Activated T-cell treated with anti-CD3 and anti-CD28 coated beads, Interleukin-2, amount 50 U/mL, for 72 hours (primary cell): ENCODE measurements around the gene SIGLEC6. TPM values are rescaled to one million over a fixed set of nuclear protein-coding genes. Genes with fewer than 3 reads are reported as not detected.

ENCODE experiments used
- ATAC-seq, 2 donors: fragments of 150-1000 bp; cut with Tn5 transposase; replicated peaks in 1 of 2; 2 replicates each; pipeline ENCODE4 v1.10.0; 2021; ENCODE audit warnings: moderate library complexity in 2 of 2, mild to moderate bottlenecking in 1 of 2
- DNase-seq, 2 donors: peaks; one replicate each; pipeline ENCODE4 v3.0.0; 2021 to 2022; ENCODE audit warnings: mixed read lengths in 1 of 2
- H3K27ac Mint-ChIP-seq: one replicate; pipeline ENCODE4 v1.8.0; 2022; ENCODE audit warnings: mild to moderate bottlenecking, moderate library complexity, mixed read lengths
- H3K27me3 Mint-ChIP-seq: one replicate; pipeline ENCODE4 v1.8.0; 2022; ENCODE audit warnings: low read depth, mixed read lengths
- H3K36me3 Mint-ChIP-seq, 2 donors: one replicate each; pipeline ENCODE4 v1.8.0; 2022; ENCODE audit warnings: mixed read lengths in 2 of 2, mild to moderate bottlenecking in 1 of 2; ENCODE audit not compliant: insufficient read depth in 2 of 2
- H3K4me1 Mint-ChIP-seq: one replicate; pipeline ENCODE4 v1.8.0; 2022; ENCODE audit warnings: low read depth, mixed read lengths
- H3K4me3 Mint-ChIP-seq, 2 donors: one replicate each; pipeline ENCODE4 v1.8.0; 2022; ENCODE audit warnings: mild to moderate bottlenecking in 2 of 2, mixed read lengths in 2 of 2, moderate library complexity in 2 of 2
- H3K9me3 Mint-ChIP-seq, 2 donors: one replicate each; pipeline ENCODE4 v1.8.0; 2022; ENCODE audit warnings: mixed read lengths in 2 of 2
- total RNA-seq, 2 donors: library from RNA; stranded (reverse); gene quantifications; one replicate each; pipeline ENCODE4 v1.2.3, GENCODE V29; 2022

SIGLEC6 gene
- total RNA-seq, result not detected

DNA sequence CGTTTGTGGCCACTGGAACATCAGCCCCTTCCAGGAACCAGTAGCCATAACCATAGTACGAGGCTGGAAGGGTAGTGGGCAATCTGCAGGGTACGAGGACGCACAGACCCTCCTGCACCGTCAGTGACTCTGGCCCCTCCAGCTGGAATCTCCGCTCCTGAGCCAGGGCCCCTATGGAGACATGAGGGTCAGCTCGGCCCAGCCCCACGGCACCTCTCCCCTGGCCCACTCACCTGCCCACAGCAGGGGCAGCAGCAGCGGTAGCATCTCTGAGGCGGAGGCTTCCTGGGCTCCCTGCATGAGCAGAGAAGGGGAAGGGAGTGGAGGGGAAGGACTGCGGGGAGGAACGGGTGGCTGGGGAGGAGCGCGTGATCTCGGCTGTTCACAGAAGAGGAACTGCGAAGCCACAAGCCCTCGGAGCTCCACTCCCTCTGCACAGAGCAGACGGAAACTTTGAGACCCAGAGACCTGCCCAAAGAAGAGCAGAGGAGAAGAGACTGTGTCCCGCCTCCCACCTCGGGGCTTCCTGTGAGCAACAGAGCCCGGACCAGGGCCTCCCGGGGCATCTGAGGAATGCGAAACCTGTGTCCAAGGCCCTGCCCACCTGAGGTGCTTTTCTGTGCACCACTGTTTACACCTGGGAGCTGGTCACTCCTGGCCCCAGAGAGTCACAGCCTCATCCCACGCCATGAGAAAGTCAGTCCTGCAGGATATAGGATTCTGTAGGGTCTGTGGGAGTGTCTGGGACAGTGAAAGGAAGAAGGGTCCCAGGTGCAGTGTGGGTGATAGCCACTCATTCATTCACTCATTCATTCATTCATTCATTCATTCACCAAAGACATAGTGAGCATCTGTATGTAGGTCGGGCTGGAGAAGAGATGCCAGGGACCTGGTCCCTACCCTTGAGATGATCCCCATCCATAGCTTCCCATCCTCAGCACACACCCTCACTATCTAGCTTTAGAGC is at the start of gene SIGLEC6:
Gene SIGLEC6, minus strand, starts transcription at position 322 of the 967 bp plus-strand sequence. Its CDS starts 22 bp downstream, at position 300.
- H3K9me3 Mint-ChIP-seq, result no peaks in the 10 kb centered on the region
- no peaks in the 10 kb centered on the region for H3K4me1 Mint-ChIP-seq
- H3K36me3 Mint-ChIP-seq, result peaks cover 0 to 2% of the 10 kb centered on the region in 2 donors
- DNase-seq, result no peak
- ATAC-seq, result peak in 1 of 2 donors; percentile 32
- peak within 1 kb of the TSS in 1 of 2 donors; percentile 19 for H3K4me3 Mint-ChIP-seq
- H3K27ac Mint-ChIP-seq, result no peak within 1 kb of the TSS
- peaks cover 67% of the 10 kb centered on the region for H3K27me3 Mint-ChIP-seq

DNA sequence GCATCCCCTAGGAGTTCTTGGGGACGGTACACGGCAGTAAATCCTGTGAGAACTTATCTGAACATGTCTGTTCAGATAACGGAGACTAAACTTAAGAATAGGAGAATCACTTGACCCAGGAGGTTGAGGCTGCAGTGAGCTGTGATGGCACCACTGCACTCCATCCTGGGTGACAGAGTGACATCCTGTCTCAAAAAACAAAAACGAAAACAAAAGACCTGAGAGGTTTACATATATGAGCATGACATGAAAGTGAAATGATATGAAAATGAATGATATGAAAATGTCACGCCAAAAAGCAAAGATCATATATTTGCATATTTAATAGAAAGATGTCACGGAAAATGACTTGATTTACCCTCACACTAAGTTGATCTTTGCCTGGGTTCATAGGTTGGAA is 45.4 kb upstream of the SIGLEC6 start:
- no peak overlapping the region for H3K27ac Mint-ChIP-seq

DNA sequence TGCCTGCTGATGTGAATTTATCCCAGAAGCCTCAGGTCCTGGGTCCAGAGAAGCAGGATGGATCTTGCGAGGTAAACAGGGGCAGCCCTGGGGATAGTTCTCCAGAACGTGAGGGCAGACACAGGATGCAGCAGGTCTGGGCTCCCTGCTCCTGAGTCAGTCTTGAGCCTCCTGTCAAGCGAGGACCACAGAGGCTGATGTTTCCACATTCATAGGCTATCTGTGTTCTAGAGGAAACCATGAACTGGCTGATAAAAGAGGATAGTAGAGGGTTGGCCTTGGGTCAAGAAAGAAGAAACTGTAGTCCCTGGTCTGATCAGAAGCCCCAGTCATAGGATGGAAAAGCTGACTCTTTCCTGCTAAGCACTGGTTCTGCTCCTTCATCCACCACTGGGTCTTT is 41.9 kb upstream of the SIGLEC6 start:
- ATAC-seq (no peak), DNase-seq (no peak)
- Mint-ChIP-seq H3K4me3 (peak overlapping the region in 1 of 2 donors; percentile 29), H3K27me3 (peaks cover 3% of the 10 kb centered on the region), H3K27ac (no peak overlapping the region), H3K36me3 (peaks cover 17 to 35% of the 10 kb centered on the region in 2 donors), H3K4me1 (peaks cover 39% of the 10 kb centered on the region), H3K9me3 (no peaks in the 10 kb centered on the region)

More for the DNA sequence above, 45.4 kb upstream of the SIGLEC6 start:
- DNase-seq (no peak), ATAC-seq (peak in 1 of 2 donors; percentile 78)
- Mint-ChIP-seq H3K4me1 (peaks cover 22% of the 10 kb centered on the region), H3K4me3 (peak overlapping the region in 1 of 2 donors; percentile 11), H3K36me3 (peaks cover 21 to 46% of the 10 kb centered on the region in 2 donors), H3K27me3 (no peaks in the 10 kb centered on the region), H3K9me3 (peaks cover 0 to 4% of the 10 kb centered on the region in 2 donors)

DNA sequence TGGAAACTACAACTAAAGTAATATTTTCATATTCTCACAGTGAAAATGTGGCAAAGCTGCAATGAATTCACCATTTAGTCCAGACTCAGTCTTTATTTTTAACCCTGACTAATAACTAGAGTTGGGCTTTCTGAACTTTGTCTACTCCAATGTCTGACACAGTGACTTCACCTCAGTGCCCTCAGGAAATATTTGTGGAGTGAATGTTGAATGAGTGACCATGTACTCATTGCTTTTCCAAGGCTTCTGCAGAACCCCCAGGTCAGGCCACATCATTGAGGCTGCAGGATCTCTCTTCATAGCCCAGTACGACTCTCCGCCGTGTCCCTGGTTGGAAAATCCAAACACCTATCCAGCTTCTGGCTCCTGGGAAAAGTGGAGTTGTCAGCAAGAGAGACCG is 41.4 kb upstream of the SIGLEC6 start:
- H3K9me3 Mint-ChIP-seq, result no peaks in the 10 kb centered on the region
- ATAC-seq, result no peak
- H3K4me1 Mint-ChIP-seq, result peaks cover 39% of the 10 kb centered on the region
- DNase-seq, result no peak
- H3K36me3 Mint-ChIP-seq, result peaks cover 16 to 30% of the 10 kb centered on the region in 2 donors
- peaks cover 7% of the 10 kb centered on the region for H3K27me3 Mint-ChIP-seq
- no peak overlapping the region for H3K27ac Mint-ChIP-seq
- no peak overlapping the region for H3K4me3 Mint-ChIP-seq

DNA sequence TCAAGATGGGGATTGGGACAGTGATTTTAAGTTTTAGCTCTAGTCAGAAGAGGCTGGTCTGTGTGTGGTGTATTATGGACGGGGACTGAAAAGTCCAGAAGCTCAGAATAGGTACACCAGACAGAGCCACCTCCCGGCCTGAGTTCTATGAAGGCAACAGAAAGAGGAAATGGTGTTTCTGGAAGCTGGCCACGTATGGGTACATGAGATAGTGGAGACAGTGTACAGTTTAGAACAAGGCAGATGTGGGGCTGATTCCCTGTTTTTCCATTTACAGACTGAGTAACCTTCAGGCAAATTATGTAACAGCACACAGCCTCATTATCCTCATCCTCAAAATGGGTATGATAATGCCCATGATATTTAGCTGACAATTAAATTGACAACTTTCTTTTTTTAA is 40.9 kb upstream of the SIGLEC6 start:
- H3K4me3 Mint-ChIP-seq, result peak overlapping the region; percentile 99
- H3K27ac Mint-ChIP-seq, result no peak overlapping the region
- H3K36me3 Mint-ChIP-seq, result peaks cover 15 to 25% of the 10 kb centered on the region in 2 donors
- DNase-seq (no peak), ATAC-seq (no peak)
- H3K27me3 Mint-ChIP-seq, result peaks cover 8% of the 10 kb centered on the region
- H3K4me1 Mint-ChIP-seq, result peaks cover 39% of the 10 kb centered on the region
- no peaks in the 10 kb centered on the region for H3K9me3 Mint-ChIP-seq

DNA sequence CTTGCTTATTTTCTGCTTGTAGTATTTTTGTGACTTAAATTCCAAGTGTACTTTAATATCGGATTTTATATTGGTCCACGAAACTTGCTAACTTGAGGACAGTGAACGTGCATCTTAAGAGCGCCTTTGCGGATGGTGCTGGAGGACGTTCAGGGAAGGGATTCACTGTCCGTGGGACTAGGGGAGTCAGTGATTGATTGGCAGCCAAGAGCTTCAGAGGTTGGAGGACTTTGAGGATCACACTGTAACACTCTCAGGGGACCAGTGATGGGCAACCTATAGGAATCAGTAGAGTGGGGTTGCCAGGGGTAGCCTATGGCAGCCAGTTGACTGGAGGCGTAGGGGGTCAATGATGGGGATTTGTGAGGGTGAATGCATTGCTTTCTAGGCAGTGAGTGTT is 40.1 kb upstream of the SIGLEC6 start:
- Mint-ChIP-seq H3K27ac (peak overlapping the region; percentile 96), H3K36me3 (peaks cover 11 to 19% of the 10 kb centered on the region in 2 donors), H3K9me3 (no peaks in the 10 kb centered on the region), H3K4me3 (peak overlapping the region; percentile 99), H3K4me1 (peaks cover 36% of the 10 kb centered on the region), H3K27me3 (peaks cover 15% of the 10 kb centered on the region)
- ATAC-seq, result peak in 1 of 2 donors; percentile 27
- no peak for DNase-seq

DNA sequence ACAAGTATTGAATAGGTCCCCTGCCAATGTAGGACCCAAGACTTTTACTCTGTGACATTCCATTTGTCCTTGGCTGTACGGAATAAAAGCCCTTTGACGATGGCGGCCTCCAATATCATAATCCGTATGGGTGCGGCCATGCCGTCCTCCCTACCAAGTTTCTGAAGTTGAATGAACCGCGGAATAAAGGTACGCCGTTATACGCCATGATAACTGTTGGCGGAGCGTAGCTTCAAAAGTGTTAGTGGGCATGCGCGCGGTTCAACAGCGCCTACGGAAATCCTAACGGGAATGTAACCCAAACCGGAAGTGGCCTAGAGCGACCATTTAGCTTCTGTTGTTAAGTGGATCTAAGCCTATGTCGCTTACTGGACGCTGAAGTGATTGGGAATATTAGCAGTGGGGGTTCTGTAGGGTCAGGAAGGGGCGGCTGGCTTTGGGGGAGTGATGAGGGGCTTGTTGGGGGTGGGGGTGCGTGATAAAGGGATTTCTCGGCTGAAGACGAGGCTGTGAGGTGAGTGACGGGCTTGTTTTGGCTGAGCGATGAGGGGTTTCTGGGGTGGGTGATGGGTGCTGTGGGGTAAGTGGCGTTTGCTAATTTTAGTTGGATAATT is 39.6 kb upstream of the SIGLEC6 start, which contains the start of gene ZNF175:
Gene ZNF175, plus strand, starts transcription at position 322 of the 614 bp plus-strand sequence. CDS start 2,047 bp downstream, outside the sequence.
- ATAC-seq, result peak; percentile 96 to 97
- peak within 1 kb of the TSS; percentile 99 for H3K4me3 Mint-ChIP-seq
- peaks cover 19% of the 10 kb centered on the region for H3K27me3 Mint-ChIP-seq

DNA sequence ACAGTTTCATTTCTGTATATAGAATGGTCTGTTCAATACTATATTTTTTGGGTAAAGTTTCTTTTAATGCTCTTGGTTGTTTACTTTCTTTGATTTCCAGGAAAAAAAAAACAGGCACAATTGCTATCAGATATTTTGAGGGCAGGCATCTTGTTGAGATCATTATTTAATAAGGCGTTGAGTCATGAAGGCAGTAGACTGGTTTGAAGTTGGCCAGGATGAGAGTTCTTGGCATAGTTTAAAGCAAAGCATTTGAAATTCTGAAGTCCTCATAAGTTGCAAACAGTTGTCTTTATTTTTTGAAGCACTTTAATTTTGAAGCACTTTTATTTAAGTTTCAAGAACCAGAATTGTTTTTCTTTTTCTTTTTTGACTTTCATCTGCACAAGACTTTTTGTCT is 37.0 kb upstream of the SIGLEC6 start:
- Mint-ChIP-seq H3K36me3 (peaks cover 6 to 8% of the 10 kb centered on the region in 2 donors), H3K4me1 (peaks cover 33% of the 10 kb centered on the region), H3K27me3 (peaks cover 31% of the 10 kb centered on the region), H3K9me3 (no peaks in the 10 kb centered on the region), H3K4me3 (no peak overlapping the region), H3K27ac (no peak overlapping the region)
- DNase-seq (no peak), ATAC-seq (no peak)

More for the DNA sequence above, 39.6 kb upstream of the SIGLEC6 start, which contains the start of gene ZNF175:
- Mint-ChIP-seq H3K9me3 (no peaks in the 10 kb centered on the region), H3K27ac (peak within 1 kb of the TSS; percentile 96), H3K4me1 (peaks cover 33% of the 10 kb centered on the region), H3K36me3 (peaks cover 9 to 18% of the 10 kb centered on the region in 2 donors)
- DNase-seq, result peak; percentile 87

DNA sequence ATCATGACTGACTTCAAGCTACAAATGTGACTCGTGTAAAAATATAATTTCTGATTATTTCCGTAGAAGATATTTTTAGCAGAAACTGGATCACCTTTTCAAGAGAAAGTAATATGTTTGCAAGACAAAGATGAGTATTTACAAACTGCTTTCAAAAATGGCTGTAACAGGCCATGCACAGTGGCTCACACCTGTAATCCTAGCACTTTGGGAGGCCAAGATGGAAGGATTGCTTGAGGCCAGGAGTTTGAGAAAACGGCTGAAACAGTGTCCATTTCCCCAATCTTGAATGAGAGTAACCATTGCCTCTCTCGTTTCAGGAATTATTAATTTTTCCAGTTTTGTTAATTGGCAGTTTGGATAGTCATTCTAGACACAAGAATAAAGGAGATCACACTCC is 36.1 kb upstream of the SIGLEC6 start:
- Mint-ChIP-seq H3K9me3 (no peaks in the 10 kb centered on the region), H3K36me3 (peaks cover 6% of the 10 kb centered on the region in 2 donors), H3K4me3 (no peak overlapping the region), H3K27me3 (peaks cover 39% of the 10 kb centered on the region), H3K4me1 (peaks cover 25% of the 10 kb centered on the region), H3K27ac (no peak overlapping the region)
- DNase-seq (no peak), ATAC-seq (no peak)

DNA sequence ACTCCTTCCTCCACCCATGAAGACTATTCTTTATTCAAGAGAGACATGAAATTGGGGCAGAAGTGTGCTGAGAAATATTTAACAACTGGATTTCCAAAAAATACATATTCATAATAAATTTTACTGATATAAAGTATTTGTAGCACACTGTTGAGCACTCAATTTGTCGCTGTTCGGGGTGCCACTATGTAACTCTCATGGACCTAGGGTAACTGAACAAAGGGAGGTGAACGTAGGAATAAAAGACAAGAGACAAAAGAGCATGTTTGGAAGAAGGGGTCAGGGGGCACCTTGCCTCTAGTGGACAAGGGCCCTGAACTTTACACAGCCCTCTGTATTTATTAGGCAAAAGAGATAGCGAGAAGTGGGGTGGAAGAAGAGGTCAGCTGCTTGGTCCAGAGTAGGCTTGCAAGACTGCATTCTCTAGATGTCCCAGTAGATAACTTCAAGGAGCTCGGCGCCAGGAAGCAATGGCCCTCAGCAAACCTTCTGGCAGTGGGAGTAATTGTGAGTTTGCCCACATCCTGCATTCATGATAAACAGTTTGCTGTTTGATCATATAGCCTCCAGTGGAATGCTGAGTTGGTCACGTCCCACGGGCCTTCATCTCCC is 35.1 kb upstream of the SIGLEC6 start:
- ATAC-seq (no peak), DNase-seq (no peak)
- no peak overlapping the region for H3K27ac Mint-ChIP-seq
- peaks cover 5 to 6% of the 10 kb centered on the region in 2 donors for H3K36me3 Mint-ChIP-seq
- peaks cover 15% of the 10 kb centered on the region for H3K4me1 Mint-ChIP-seq
- no peak overlapping the region for H3K4me3 Mint-ChIP-seq
- H3K27me3 Mint-ChIP-seq, result peaks cover 44% of the 10 kb centered on the region
- no peaks in the 10 kb centered on the region for H3K9me3 Mint-ChIP-seq

DNA sequence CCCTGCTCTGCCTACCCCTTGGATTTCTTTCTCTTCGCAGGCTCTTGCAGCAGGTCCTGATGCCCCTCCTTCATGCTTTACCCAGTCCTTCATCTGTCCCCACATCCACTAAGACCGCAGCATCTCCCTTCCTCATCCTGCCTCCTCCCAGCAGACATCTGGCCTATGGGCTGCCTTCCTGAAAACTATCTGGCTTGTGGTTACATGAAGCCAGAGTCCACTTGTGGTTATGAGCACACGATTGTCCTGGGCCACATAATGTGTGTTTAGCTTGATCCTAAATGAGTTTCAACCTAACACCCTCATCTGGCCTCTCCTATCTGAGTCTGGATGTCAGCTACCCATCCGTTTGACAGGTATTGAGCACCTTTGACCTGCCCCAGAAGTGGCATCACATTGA is 34.1 kb upstream of the SIGLEC6 start:
- H3K4me1 Mint-ChIP-seq, result peaks cover 8% of the 10 kb centered on the region
- H3K27me3 Mint-ChIP-seq, result peaks cover 55% of the 10 kb centered on the region
- ATAC-seq (no peak), DNase-seq (no peak)
- H3K9me3 Mint-ChIP-seq, result no peaks in the 10 kb centered on the region
- H3K4me3 Mint-ChIP-seq, result no peak overlapping the region
- H3K27ac Mint-ChIP-seq, result no peak overlapping the region
- no peaks in the 10 kb centered on the region for H3K36me3 Mint-ChIP-seq

DNA sequence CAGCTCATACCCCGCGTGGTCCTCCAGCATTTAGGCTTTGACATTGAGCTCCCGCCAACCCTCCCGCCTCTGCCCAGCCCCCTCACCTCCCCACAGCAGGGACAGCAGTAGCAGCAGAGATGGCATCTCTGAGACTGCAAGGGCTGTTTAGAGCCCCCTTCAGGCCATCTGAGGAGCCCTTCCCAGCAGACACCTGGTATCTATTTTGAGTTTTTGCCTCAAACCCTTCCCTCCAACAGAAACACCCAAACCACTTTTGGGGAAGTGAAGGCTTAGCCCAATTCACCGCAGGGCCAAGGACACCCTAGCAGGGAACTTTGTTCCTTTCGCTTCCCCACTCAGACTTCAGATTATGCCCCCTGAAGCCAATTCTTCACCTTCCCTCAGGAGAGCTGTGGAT is 33.3 kb upstream of the SIGLEC6 start:
- Mint-ChIP-seq H3K27me3 (peaks cover 61% of the 10 kb centered on the region), H3K4me3 (no peak overlapping the region), H3K36me3 (no peaks in the 10 kb centered on the region), H3K4me1 (no peaks in the 10 kb centered on the region), H3K9me3 (no peaks in the 10 kb centered on the region), H3K27ac (no peak overlapping the region)
- ATAC-seq (no peak), DNase-seq (no peak)

DNA sequence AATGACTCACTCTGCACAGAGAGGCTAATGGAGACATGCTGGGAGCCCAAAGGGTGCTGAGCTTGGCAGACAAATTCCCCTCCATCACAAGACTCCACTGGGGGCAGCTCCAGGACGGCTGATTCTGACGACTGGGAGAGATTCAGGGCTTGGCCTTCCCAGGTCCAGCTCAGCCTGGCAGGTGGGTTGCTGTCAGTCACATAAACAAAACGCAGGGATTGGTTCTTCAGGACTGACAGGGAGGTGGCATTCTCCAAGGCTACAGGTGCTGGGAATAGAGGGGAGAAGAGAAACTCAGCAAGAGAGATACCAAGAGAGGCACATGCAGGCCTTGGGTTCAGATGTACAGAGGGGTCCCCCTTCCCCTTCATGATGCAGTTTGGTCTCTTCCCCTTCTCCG is 28.9 kb upstream of the SIGLEC6 start:
- H3K9me3 Mint-ChIP-seq, result peaks cover 0 to 5% of the 10 kb centered on the region in 2 donors

More for the DNA sequence above, 28.9 kb upstream of the SIGLEC6 start:
- Mint-ChIP-seq H3K27ac (no peak overlapping the region), H3K4me1 (no peaks in the 10 kb centered on the region), H3K4me3 (no peak overlapping the region), H3K27me3 (peaks cover 66% of the 10 kb centered on the region), H3K36me3 (no peaks in the 10 kb centered on the region)
- ATAC-seq, result no peak
- DNase-seq, result no peak
